GM23338 (cell line): ENCODE measurements around the gene SH3BP5. TPM values are rescaled to one million over a fixed set of nuclear protein-coding genes. Genes with fewer than 3 reads are reported as not detected.
"Not testable (repeated sequence)": the region's sequence is repeated elsewhere in the genome, so short reads cannot be mapped to it uniquely, and the experiment has no call there.

Source experiments
- ATAC-seq: fragments of 200-7000 bp; cut with Tn5 transposase; 3 replicates; pipeline ENCODE4 v1.9.1; 2020
- DNase-seq: peaks from one replicate; pipeline ENCODE4 v3.0.0-alpha.2; 2015; ENCODE audit warnings: low spot score
- H2AFZ ChIP-seq: fragments of 200-600 bp; sonication (generic); 2 replicates; pipeline ENCODE4 v1.8.0; 2016; ENCODE audit warnings: antibody characterized with exemption, mild to moderate bottlenecking, moderate library complexity
- H3F3A ChIP-seq: fragments of 200-600 bp; sonication (generic); replicated peaks from 2 replicates; pipeline ENCODE4 v1.8.0; 2017; ENCODE audit warnings: antibody characterized with exemption, mixed run types, low read depth
- H3K27ac ChIP-seq: fragments of 200-600 bp; sonication (generic); 2 replicates; pipeline ENCODE4 v1.6.1; 2016; ENCODE audit warnings: low read depth
- H3K27me3 ChIP-seq: fragments of 200-600 bp; sonication (generic); 2 replicates; pipeline ENCODE4 v1.8.0; 2016; ENCODE audit warnings: mild to moderate bottlenecking, mixed run types, moderate library complexity; ENCODE audit not compliant: insufficient read depth
- H3K36me3 ChIP-seq: fragments of 200-600 bp; sonication (generic); 2 replicates; pipeline ENCODE4 v1.8.0; 2016; ENCODE audit warnings: mild to moderate bottlenecking; ENCODE audit not compliant: insufficient read depth
- H3K4me1 ChIP-seq: fragments of 200-600 bp; sonication (generic); 2 replicates; pipeline ENCODE4 v1.8.0; 2016; ENCODE audit warnings: mild to moderate bottlenecking, moderate library complexity; ENCODE audit not compliant: insufficient read depth
- H3K4me2 ChIP-seq: fragments of 200-600 bp; sonication (generic); 2 replicates; pipeline ENCODE4 v1.7.1; 2017; ENCODE audit warnings: mixed run types
- H3K4me3 ChIP-seq: fragments of 200-600 bp; sonication (generic); 2 replicates; pipeline ENCODE4 v1.6.1; 2016; ENCODE audit warnings: mixed run types
- H3K79me2 ChIP-seq: fragments of 200-600 bp; sonication (generic); replicated peaks from 2 replicates; pipeline ENCODE4 v1.8.0; 2017; ENCODE audit warnings: mild to moderate bottlenecking; ENCODE audit not compliant: insufficient read depth
- H3K9me2 ChIP-seq: fragments of 200-600 bp; sonication (generic); 2 replicates; pipeline ENCODE4 v1.8.0; 2017; ENCODE audit not compliant: insufficient read depth
- H4K20me1 ChIP-seq: fragments of 200-600 bp; sonication (generic); replicated peaks from 2 replicates; pipeline ENCODE4 v1.8.0; 2017; ENCODE audit warnings: mild to moderate bottlenecking; ENCODE audit not compliant: insufficient read depth
- H3K27ac Mint-ChIP-seq: 2 replicates; pipeline ENCODE4 v1.8.0; 2020; ENCODE audit warnings: inconsistent platforms, mild to moderate bottlenecking, moderate library complexity, mixed read lengths
- H3K27me3 Mint-ChIP-seq: 3 replicates; pipeline ENCODE4 v1.8.0; 2022; ENCODE audit warnings: low read depth, mild to moderate bottlenecking, moderate library complexity, mixed read lengths, inconsistent platforms; ENCODE audit not compliant: insufficient read depth, poor library complexity
- H3K36me3 Mint-ChIP-seq: 3 replicates; pipeline ENCODE4 v1.8.0; 2021; ENCODE audit warnings: low read depth, mild to moderate bottlenecking, inconsistent platforms, moderate library complexity, mixed read lengths
- H3K4me1 Mint-ChIP-seq: 3 replicates; pipeline ENCODE4 v1.8.0; 2020; ENCODE audit warnings: mild to moderate bottlenecking, inconsistent platforms, mixed read lengths
- H3K4me3 Mint-ChIP-seq: 3 replicates; pipeline ENCODE4 v1.8.0; 2021; ENCODE audit warnings: moderate library complexity, mild to moderate bottlenecking, inconsistent platforms, mixed read lengths
- H3K9me3 Mint-ChIP-seq: 3 replicates; pipeline ENCODE4 v1.8.0; 2020; ENCODE audit warnings: moderate library complexity, mild to moderate bottlenecking, inconsistent platforms, mixed read lengths
- CREB1 ChIP-seq: fragments of 250-450 bp; sonication (Bioruptor Pico); IDR thresholded peaks from 2 replicates; pipeline ENCODE4 v1.5.0; 2020; ENCODE audit warnings: low read depth, mild to moderate bottlenecking, moderate library complexity
- CTCF ChIP-seq, 2 experiments: fragments of 200-600 bp in 1 of 2; sonication (generic) in 1 of 2; conservative IDR thresholded peaks; 2 replicates each; pipeline versions ENCODE4 v1.5.1 to v1.6.1; 2016 to 2017; ENCODE audit warnings: antibody characterized with exemption in 2 of 2, low read depth in 2 of 2, mild to moderate bottlenecking in 2 of 2, moderate library complexity in 1 of 2
- EZH2 ChIP-seq: fragments of 200-600 bp; sonication (generic); IDR thresholded peaks from one replicate; pipeline ENCODE4 v1.8.0; 2017; ENCODE audit warnings: antibody characterized with exemption, mild to moderate bottlenecking, low read depth; ENCODE audit not compliant: unreplicated experiment
- JUNB ChIP-seq: IDR thresholded peaks from one replicate; pipeline ENCODE4 v1.6.1; 2016; ENCODE audit warnings: antibody characterized with exemption; ENCODE audit not compliant: unreplicated experiment
- REST ChIP-seq: IDR thresholded peaks from one replicate; pipeline ENCODE4 v1.6.1; 2018; ENCODE audit warnings: antibody characterized with exemption; ENCODE audit not compliant: unreplicated experiment
- ZNF114 ChIP-seq: fragments of 250-450 bp; sonication (Bioruptor Pico); IDR thresholded peaks from 2 replicates; pipeline ENCODE4 v1.5.0; 2020; ENCODE audit warnings: mild to moderate bottlenecking, moderate library complexity
- polyA plus RNA-seq: library from polyadenylated mRNA; unstranded; fragments of >200 nt; fragmentation: Nextera tagmentation; extraction: Ambion mirVana; gene quantifications from 2 replicates; pipeline ENCODE4 v1.2.1, GENCODE V29; 2016
- total RNA-seq: library from RNA; depleted of rRNA; stranded (reverse); fragments of >200 nt; shearing (Covaris generic); gene quantifications from 2 replicates; pipeline ENCODE4 v1.2.3, GENCODE V29; 2014
- TF ChIP-seq, protein P1 (sequence below): fragments of 250-450 bp; sonication (Bioruptor Pico); IDR thresholded peaks from 2 replicates; pipeline ENCODE4 v1.5.0; 2020; ENCODE audit warnings: mild to moderate bottlenecking, moderate library complexity
- TF ChIP-seq, protein P2 (sequence below): IDR thresholded peaks from 2 replicates; pipeline ENCODE4 v1.6.1; 2016; ENCODE audit warnings: antibody characterized with exemption

SH3BP5 gene
- total and polyA plus RNA-seq, 2 experiments from 2014 or later: 5.8 to 9.1 TPM

GRCh38 chr3:15349438-15349837, 17.1 kb upstream of the SH3BP5 start:
- H2AFZ ChIP-seq, H3K27ac Mint-ChIP-seq, H3K4me3 ChIP-seq, H3K27me3 Mint-ChIP-seq, H3K27ac ChIP-seq, ATAC-seq, H4K20me1 ChIP-seq, H3F3A ChIP-seq, H3K4me3 Mint-ChIP-seq, H3K27me3 ChIP-seq, H3K9me2 ChIP-seq, H3K4me1 ChIP-seq, H3K79me2 ChIP-seq, DNase-seq, H3K4me1 Mint-ChIP-seq, H3K36me3 ChIP-seq, H3K4me2 ChIP-seq: not testable (repeated sequence)
- Mint-ChIP-seq H3K9me3 (peaks cover 33% of the 10 kb centered on the region), H3K36me3 (peaks cover 21% of the 10 kb centered on the region)

DNA sequence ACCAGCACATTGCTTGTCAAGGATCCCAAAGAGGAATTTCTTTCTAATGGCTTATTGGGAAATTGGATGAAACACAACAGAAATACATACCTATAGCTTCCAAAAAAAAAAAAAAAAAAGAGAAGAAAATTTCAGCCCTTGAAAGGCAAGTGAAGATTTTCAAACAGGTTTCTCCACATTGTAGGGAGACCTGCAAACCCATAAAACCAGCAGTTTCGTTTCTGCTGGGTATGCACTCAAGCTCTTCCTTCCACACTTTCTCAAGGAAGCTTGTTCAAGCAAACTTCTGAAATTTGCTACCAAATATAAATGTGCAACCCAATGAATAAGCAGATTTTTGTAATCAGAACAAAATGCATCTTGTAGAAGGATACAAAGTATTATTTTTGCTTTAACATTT, 15.9 kb upstream of the SH3BP5 start:
- Histone ChIP-seq H3F3A (no peaks in the 10 kb centered on the region), H2AFZ (no peak overlapping the region), H3K36me3 (no peaks in the 10 kb centered on the region; the same call in 1 of the 2 replicates), H3K4me3 (no peak overlapping the region), H3K9me2 (0 out of 2 replicates have a peak, but pooled peaks cover 6% of the 10 kb centered on the region), H3K79me2 (no peaks in the 10 kb centered on the region), H3K4me1 (no peaks in the 10 kb centered on the region), H3K27ac (no peak overlapping the region), H3K27me3 (no peaks in the 10 kb centered on the region), H4K20me1 (no peaks in the 10 kb centered on the region), H3K4me2 (no peak overlapping the region)
- no peak overlapping the region for H3K27ac Mint-ChIP-seq
- no peaks in the 10 kb centered on the region for H3K4me1 Mint-ChIP-seq
- no peak for DNase-seq
- peaks cover 21% of the 10 kb centered on the region for H3K36me3 Mint-ChIP-seq
- H3K9me3 Mint-ChIP-seq: peaks cover 32% of the 10 kb centered on the region
- no peak overlapping the region for H3K4me3 Mint-ChIP-seq
- TF ChIP-seq, protein P1, sequence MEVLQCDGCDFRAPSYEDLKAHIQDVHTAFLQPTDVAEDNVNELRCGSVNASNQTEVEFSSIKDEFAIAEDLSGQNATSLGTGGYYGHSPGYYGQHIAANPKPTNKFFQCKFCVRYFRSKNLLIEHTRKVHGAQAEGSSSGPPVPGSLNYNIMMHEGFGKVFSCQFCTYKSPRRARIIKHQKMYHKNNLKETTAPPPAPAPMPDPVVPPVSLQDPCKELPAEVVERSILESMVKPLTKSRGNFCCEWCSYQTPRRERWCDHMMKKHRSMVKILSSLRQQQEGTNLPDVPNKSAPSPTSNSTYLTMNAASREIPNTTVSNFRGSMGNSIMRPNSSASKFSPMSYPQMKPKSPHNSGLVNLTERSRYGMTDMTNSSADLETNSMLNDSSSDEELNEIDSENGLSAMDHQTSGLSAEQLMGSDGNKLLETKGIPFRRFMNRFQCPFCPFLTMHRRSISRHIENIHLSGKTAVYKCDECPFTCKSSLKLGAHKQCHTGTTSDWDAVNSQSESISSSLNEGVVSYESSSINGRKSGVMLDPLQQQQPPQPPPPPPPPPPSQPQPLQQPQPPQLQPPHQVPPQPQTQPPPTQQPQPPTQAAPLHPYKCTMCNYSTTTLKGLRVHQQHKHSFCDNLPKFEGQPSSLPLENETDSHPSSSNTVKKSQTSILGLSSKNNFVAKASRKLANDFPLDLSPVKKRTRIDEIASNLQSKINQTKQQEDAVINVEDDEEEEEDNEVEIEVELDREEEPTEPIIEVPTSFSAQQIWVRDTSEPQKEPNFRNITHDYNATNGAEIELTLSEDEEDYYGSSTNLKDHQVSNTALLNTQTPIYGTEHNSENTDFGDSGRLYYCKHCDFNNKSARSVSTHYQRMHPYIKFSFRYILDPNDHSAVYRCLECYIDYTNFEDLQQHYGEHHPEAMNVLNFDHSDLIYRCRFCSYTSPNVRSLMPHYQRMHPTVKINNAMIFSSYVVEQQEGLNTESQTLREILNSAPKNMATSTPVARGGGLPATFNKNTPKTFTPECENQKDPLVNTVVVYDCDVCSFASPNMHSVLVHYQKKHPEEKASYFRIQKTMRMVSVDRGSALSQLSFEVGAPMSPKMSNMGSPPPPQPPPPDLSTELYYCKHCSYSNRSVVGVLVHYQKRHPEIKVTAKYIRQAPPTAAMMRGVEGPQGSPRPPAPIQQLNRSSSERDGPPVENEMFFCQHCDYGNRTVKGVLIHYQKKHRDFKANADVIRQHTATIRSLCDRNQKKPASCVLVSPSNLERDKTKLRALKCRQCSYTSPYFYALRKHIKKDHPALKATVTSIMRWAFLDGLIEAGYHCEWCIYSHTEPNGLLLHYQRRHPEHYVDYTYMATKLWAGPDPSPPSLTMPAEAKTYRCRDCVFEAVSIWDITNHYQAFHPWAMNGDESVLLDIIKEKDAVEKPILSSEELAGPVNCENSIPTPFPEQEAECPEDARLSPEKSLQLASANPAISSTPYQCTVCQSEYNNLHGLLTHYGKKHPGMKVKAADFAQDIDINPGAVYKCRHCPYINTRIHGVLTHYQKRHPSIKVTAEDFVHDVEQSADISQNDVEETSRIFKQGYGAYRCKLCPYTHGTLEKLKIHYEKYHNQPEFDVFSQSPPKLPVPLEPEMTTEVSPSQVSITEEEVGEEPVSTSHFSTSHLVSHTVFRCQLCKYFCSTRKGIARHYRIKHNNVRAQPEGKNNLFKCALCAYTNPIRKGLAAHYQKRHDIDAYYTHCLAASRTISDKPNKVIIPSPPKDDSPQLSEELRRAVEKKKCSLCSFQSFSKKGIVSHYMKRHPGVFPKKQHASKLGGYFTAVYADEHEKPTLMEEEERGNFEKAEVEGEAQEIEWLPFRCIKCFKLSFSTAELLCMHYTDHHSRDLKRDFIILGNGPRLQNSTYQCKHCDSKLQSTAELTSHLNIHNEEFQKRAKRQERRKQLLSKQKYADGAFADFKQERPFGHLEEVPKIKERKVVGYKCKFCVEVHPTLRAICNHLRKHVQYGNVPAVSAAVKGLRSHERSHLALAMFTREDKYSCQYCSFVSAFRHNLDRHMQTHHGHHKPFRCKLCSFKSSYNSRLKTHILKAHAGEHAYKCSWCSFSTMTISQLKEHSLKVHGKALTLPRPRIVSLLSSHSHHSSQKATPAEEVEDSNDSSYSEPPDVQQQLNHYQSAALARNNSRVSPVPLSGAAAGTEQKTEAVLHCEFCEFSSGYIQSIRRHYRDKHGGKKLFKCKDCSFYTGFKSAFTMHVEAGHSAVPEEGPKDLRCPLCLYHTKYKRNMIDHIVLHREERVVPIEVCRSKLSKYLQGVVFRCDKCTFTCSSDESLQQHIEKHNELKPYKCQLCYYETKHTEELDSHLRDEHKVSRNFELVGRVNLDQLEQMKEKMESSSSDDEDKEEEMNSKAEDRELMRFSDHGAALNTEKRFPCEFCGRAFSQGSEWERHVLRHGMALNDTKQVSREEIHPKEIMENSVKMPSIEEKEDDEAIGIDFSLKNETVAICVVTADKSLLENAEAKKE (CRISPR knock-in tag): no peak
- TF ChIP-seq, protein P2, sequence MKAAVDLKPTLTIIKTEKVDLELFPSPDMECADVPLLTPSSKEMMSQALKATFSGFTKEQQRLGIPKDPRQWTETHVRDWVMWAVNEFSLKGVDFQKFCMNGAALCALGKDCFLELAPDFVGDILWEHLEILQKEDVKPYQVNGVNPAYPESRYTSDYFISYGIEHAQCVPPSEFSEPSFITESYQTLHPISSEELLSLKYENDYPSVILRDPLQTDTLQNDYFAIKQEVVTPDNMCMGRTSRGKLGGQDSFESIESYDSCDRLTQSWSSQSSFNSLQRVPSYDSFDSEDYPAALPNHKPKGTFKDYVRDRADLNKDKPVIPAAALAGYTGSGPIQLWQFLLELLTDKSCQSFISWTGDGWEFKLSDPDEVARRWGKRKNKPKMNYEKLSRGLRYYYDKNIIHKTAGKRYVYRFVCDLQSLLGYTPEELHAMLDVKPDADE: no peak
- TF ChIP-seq REST (no peak), CTCF (conservative IDR thresholded peaks at IDR 0.05; ENCODE audit: low read depth in 2 of 2) (no peak), JUNB (no peak), ZNF114 (no peak), CREB1 (CRISPR knock-in tag) (no peak), EZH2 (no peak)
- no peaks in the 10 kb centered on the region for H3K27me3 Mint-ChIP-seq
- ATAC-seq: no peak
